Measurements from ENCODE around the gene ATP13A3. TPM values are rescaled to one million over a fixed set of nuclear protein-coding genes. Genes with fewer than 3 reads are reported as not detected.

Gene ATP13A3
- total RNA-seq, 1 experiment from 2014 or later, result 78.3 TPM

- TF ChIP-seq ARID4B (CRISPR knock-in tag; IDR thresholded peaks at IDR 0.05; ENCODE audit: borderline replicate concordance) (no peak), TP53 (CRISPR knock-in tag; IDR thresholded peaks at IDR 0.05) (no peak), CREM (CRISPR knock-in tag; IDR thresholded peaks at IDR 0.05) (no peak), PRRX2 (CRISPR knock-in tag; IDR thresholded peaks at IDR 0.05) (no peak), MYBL2 (CRISPR knock-in tag; IDR thresholded peaks at IDR 0.05) (no peak), GRHL2 (CRISPR knock-in tag; IDR thresholded peaks at IDR 0.05; ENCODE audit: insufficient replicate concordance, severe bottlenecking) (no peak), SP1 (CRISPR knock-in tag; conservative IDR thresholded peaks at IDR 0.05) (no peak), GTF2I (CRISPR knock-in tag; conservative IDR thresholded peaks at IDR 0.05) (no peak), ERG (CRISPR knock-in tag; IDR thresholded peaks at IDR 0.05) (no peak), PREB (CRISPR knock-in tag; IDR thresholded peaks at IDR 0.05; ENCODE audit: borderline replicate concordance) (no peak), E2F4 (CRISPR knock-in tag; IDR thresholded peaks at IDR 0.05; ENCODE audit: borderline replicate concordance, low read depth) (no peak)
Observed at GRCh38 chr3:194446754-194447153, 40.0 kb downstream of the ATP13A3 start (continued).

- DNase-seq (ENCODE audit: low spot score) (no peak), ATAC-seq (no peak)
- Mint-ChIP-seq H3K9me3 (no peaks in the 10 kb centered on the region), H3K27ac (no peak overlapping the region), H3K27me3 (ENCODE audit: low read depth) (no peaks in the 10 kb centered on the region), H3K4me1 (no peaks in the 10 kb centered on the region), H3K36me3 (peaks cover 58% of the 10 kb centered on the region), H3K4me3 (no peak overlapping the region)
- CTCF ChIA-PET, result interaction anchor here (1.8 kb wide), 1 partner anchor 26 kb away, joined by 8 read pairs; no protein-coding TSS in a partner anchor
- POLR2A ChIA-PET, result no interaction called here
- no peak for TF ChIP-seq ESRRA (CRISPR knock-in tag; IDR thresholded peaks at IDR 0.05; ENCODE audit: borderline replicate concordance)
- no peak for TF ChIP-seq HMGA2 (CRISPR knock-in tag; IDR thresholded peaks at IDR 0.05)
- TF ChIP-seq EMX1 (CRISPR knock-in tag; IDR thresholded peaks at IDR 0.05), result no peak
- TF ChIP-seq MYBL2 (CRISPR knock-in tag; IDR thresholded peaks at IDR 0.05), result no peak
- TF ChIP-seq ZNF281 (CRISPR knock-in tag; IDR thresholded peaks at IDR 0.05), result no peak
- no peak for TF ChIP-seq NFYB (CRISPR knock-in tag; conservative IDR thresholded peaks at IDR 0.05; ENCODE audit: low read depth)
- no peak for TF ChIP-seq ZNF263 (CRISPR knock-in tag; IDR thresholded peaks at IDR 0.05; ENCODE audit: low read depth)
- TF ChIP-seq E2F1 (CRISPR knock-in tag; IDR thresholded peaks at IDR 0.05), result no peak
- TF ChIP-seq FOXP1 (CRISPR knock-in tag; IDR thresholded peaks at IDR 0.05; ENCODE audit: borderline replicate concordance), result no peak
- TF ChIP-seq CTCF (IDR thresholded peaks at IDR 0.05), result no peak
Observed at GRCh38 chr3:194446172-194446571, 40.6 kb downstream of the ATP13A3 start.

Data from WTC11 (cell line).